ENCODE measurements around the gene PEAR1. TPM values are rescaled to one million over a fixed set of nuclear protein-coding genes. Genes with fewer than 3 reads are reported as not detected.

The PEAR1 gene
- total and polyA plus RNA-seq, 2 of the 8 experiments (the other 6 are each of a cell fraction or from before 2014, with no cell fraction given) = 0.63 to 0.71 TPM

DNA sequence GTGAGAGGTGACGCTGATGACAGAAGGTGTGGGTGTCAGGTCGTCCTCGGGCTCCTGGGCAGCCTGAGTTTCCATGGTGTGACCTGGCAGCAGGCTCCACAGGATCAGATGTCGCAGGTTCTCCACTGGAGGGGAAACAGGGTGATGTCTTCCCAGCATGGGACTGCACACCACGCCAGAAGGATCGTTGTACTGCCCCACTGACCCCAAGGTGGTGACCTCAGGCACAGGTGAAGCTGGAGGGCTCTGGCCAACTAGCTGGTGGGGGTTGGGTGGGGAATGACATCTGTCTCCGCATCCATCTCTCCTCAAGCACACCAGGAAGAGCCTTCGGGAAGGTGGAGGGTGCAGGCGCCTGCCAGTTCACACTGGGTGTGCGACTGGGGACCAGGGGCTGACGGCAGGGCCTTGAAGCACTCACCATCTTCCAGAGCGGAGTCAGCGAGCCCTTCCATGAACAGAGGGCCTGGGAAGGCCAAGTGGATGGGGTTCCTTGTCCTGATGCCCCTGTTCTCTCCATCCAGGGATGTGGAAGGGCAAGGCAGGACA, 46.3 kb downstream of the PEAR1 start (continued):
- TF ChIP-seq, protein P1, sequence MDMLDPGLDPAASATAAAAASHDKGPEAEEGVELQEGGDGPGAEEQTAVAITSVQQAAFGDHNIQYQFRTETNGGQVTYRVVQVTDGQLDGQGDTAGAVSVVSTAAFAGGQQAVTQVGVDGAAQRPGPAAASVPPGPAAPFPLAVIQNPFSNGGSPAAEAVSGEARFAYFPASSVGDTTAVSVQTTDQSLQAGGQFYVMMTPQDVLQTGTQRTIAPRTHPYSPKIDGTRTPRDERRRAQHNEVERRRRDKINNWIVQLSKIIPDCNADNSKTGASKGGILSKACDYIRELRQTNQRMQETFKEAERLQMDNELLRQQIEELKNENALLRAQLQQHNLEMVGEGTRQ (IDR thresholded peaks at IDR 0.05; ENCODE audit: low read length) = no peak
- TF ChIP-seq GABPA (IDR thresholded peaks at IDR 0.05; ENCODE audit: borderline replicate concordance, insufficient read depth, low read length) (no peak), RFX5 (IDR thresholded peaks at IDR 0.05; ENCODE audit: borderline replicate concordance, low read depth, low read length) (no peak), NRF1 (IDR thresholded peaks at IDR 0.05; ENCODE audit: low read depth, low read length) (no peak), BCL11A (IDR thresholded peaks at IDR 0.05; ENCODE audit: low read depth in 2 of 2, low read length in 2 of 2) (no peak), RXRA (IDR thresholded peaks at IDR 0.05; ENCODE audit: insufficient read depth, low read depth, low read length) (no peak), CHD1 (IDR thresholded peaks at IDR 0.05; ENCODE audit: low read depth, low read length) (no peak)
- TF ChIP-seq, protein P2, sequence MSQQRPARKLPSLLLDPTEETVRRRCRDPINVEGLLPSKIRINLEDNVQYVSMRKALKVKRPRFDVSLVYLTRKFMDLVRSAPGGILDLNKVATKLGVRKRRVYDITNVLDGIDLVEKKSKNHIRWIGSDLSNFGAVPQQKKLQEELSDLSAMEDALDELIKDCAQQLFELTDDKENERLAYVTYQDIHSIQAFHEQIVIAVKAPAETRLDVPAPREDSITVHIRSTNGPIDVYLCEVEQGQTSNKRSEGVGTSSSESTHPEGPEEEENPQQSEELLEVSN (IDR thresholded peaks at IDR 0.05) = no peak
